GM23338 (cell line): ENCODE results near the gene PAH. TPM values are rescaled to one million over a fixed set of nuclear protein-coding genes. Genes with fewer than 3 reads are reported as not detected.
"Not testable (repeated sequence)": the region's sequence is repeated elsewhere in the genome, so short reads cannot be mapped to it uniquely, and the experiment has no call there.

Experiments
- ATAC-seq: fragments of 200-7000 bp; cut with Tn5 transposase; 3 replicates; pipeline ENCODE4 v1.9.1; 2020
- DNase-seq: peaks from one replicate; pipeline ENCODE4 v3.0.0-alpha.2; 2015; ENCODE audit warnings: low spot score
- H2AFZ ChIP-seq: fragments of 200-600 bp; sonication (generic); 2 replicates; pipeline ENCODE4 v1.8.0; 2016; ENCODE audit warnings: antibody characterized with exemption, mild to moderate bottlenecking, moderate library complexity
- H3F3A ChIP-seq: fragments of 200-600 bp; sonication (generic); replicated peaks from 2 replicates; pipeline ENCODE4 v1.8.0; 2017; ENCODE audit warnings: antibody characterized with exemption, mixed run types, low read depth
- H3K27ac ChIP-seq: fragments of 200-600 bp; sonication (generic); 2 replicates; pipeline ENCODE4 v1.6.1; 2016; ENCODE audit warnings: low read depth
- H3K27me3 ChIP-seq: fragments of 200-600 bp; sonication (generic); 2 replicates; pipeline ENCODE4 v1.8.0; 2016; ENCODE audit warnings: mild to moderate bottlenecking, mixed run types, moderate library complexity; ENCODE audit not compliant: insufficient read depth
- H3K36me3 ChIP-seq: fragments of 200-600 bp; sonication (generic); 2 replicates; pipeline ENCODE4 v1.8.0; 2016; ENCODE audit warnings: mild to moderate bottlenecking; ENCODE audit not compliant: insufficient read depth
- H3K4me1 ChIP-seq: fragments of 200-600 bp; sonication (generic); 2 replicates; pipeline ENCODE4 v1.8.0; 2016; ENCODE audit warnings: mild to moderate bottlenecking, moderate library complexity; ENCODE audit not compliant: insufficient read depth
- H3K4me2 ChIP-seq: fragments of 200-600 bp; sonication (generic); 2 replicates; pipeline ENCODE4 v1.7.1; 2017; ENCODE audit warnings: mixed run types
- H3K4me3 ChIP-seq: fragments of 200-600 bp; sonication (generic); 2 replicates; pipeline ENCODE4 v1.6.1; 2016; ENCODE audit warnings: mixed run types
- H3K79me2 ChIP-seq: fragments of 200-600 bp; sonication (generic); replicated peaks from 2 replicates; pipeline ENCODE4 v1.8.0; 2017; ENCODE audit warnings: mild to moderate bottlenecking; ENCODE audit not compliant: insufficient read depth
- H3K9me2 ChIP-seq: fragments of 200-600 bp; sonication (generic); 2 replicates; pipeline ENCODE4 v1.8.0; 2017; ENCODE audit not compliant: insufficient read depth
- H4K20me1 ChIP-seq: fragments of 200-600 bp; sonication (generic); replicated peaks from 2 replicates; pipeline ENCODE4 v1.8.0; 2017; ENCODE audit warnings: mild to moderate bottlenecking; ENCODE audit not compliant: insufficient read depth
- H3K27ac Mint-ChIP-seq: 2 replicates; pipeline ENCODE4 v1.8.0; 2020; ENCODE audit warnings: inconsistent platforms, mild to moderate bottlenecking, moderate library complexity, mixed read lengths
- H3K27me3 Mint-ChIP-seq: 3 replicates; pipeline ENCODE4 v1.8.0; 2022; ENCODE audit warnings: low read depth, mild to moderate bottlenecking, moderate library complexity, mixed read lengths, inconsistent platforms; ENCODE audit not compliant: insufficient read depth, poor library complexity
- H3K36me3 Mint-ChIP-seq: 3 replicates; pipeline ENCODE4 v1.8.0; 2021; ENCODE audit warnings: low read depth, mild to moderate bottlenecking, inconsistent platforms, moderate library complexity, mixed read lengths
- H3K4me1 Mint-ChIP-seq: 3 replicates; pipeline ENCODE4 v1.8.0; 2020; ENCODE audit warnings: mild to moderate bottlenecking, inconsistent platforms, mixed read lengths
- H3K4me3 Mint-ChIP-seq: 3 replicates; pipeline ENCODE4 v1.8.0; 2021; ENCODE audit warnings: moderate library complexity, mild to moderate bottlenecking, inconsistent platforms, mixed read lengths
- H3K9me3 Mint-ChIP-seq: 3 replicates; pipeline ENCODE4 v1.8.0; 2020; ENCODE audit warnings: moderate library complexity, mild to moderate bottlenecking, inconsistent platforms, mixed read lengths
- EZH2phosphoT487 ChIP-seq: fragments of 200-600 bp; sonication (generic); IDR thresholded peaks from one replicate; pipeline ENCODE4 v1.8.1; 2018; ENCODE audit warnings: antibody characterized with exemption; ENCODE audit not compliant: unreplicated experiment
- POLR2AphosphoS5 ChIP-seq: IDR thresholded peaks from 2 replicates; pipeline ENCODE4 v1.6.1; 2016; ENCODE audit warnings: antibody characterized with exemption, low read depth
- polyA plus RNA-seq: library from polyadenylated mRNA; unstranded; fragments of >200 nt; fragmentation: Nextera tagmentation; extraction: Ambion mirVana; gene quantifications from 2 replicates; pipeline ENCODE4 v1.2.1, GENCODE V29; 2016
- total RNA-seq: library from RNA; depleted of rRNA; stranded (reverse); fragments of >200 nt; shearing (Covaris generic); gene quantifications from 2 replicates; pipeline ENCODE4 v1.2.3, GENCODE V29; 2014
- TF ChIP-seq, protein P1 (sequence below): IDR thresholded peaks from 2 replicates; pipeline ENCODE4 v1.6.1; 2016; ENCODE audit warnings: antibody characterized with exemption
- TF ChIP-seq, protein P2 (sequence below): IDR thresholded peaks from one replicate; pipeline ENCODE4 v1.6.1; 2018; ENCODE audit warnings: antibody characterized with exemption; ENCODE audit not compliant: unreplicated experiment

The PAH gene
- total and polyA plus RNA-seq, 2 experiments from 2014 or later = 3.7 to 4.8 TPM

GRCh38 chr12:102833687-102834441 is 83.2 kb downstream of the PAH start:
- no peaks in the 10 kb centered on the region for H3K9me2 ChIP-seq
- DNase-seq (peak; percentile 79), ATAC-seq (peak; percentile 95)
- H3F3A ChIP-seq = no peaks in the 10 kb centered on the region
- TF ChIP-seq, protein P1, sequence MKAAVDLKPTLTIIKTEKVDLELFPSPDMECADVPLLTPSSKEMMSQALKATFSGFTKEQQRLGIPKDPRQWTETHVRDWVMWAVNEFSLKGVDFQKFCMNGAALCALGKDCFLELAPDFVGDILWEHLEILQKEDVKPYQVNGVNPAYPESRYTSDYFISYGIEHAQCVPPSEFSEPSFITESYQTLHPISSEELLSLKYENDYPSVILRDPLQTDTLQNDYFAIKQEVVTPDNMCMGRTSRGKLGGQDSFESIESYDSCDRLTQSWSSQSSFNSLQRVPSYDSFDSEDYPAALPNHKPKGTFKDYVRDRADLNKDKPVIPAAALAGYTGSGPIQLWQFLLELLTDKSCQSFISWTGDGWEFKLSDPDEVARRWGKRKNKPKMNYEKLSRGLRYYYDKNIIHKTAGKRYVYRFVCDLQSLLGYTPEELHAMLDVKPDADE = no peak
- TF ChIP-seq POLR2AphosphoS5 (no peak), EZH2phosphoT487 (no peak)
- TF ChIP-seq, protein P2, sequence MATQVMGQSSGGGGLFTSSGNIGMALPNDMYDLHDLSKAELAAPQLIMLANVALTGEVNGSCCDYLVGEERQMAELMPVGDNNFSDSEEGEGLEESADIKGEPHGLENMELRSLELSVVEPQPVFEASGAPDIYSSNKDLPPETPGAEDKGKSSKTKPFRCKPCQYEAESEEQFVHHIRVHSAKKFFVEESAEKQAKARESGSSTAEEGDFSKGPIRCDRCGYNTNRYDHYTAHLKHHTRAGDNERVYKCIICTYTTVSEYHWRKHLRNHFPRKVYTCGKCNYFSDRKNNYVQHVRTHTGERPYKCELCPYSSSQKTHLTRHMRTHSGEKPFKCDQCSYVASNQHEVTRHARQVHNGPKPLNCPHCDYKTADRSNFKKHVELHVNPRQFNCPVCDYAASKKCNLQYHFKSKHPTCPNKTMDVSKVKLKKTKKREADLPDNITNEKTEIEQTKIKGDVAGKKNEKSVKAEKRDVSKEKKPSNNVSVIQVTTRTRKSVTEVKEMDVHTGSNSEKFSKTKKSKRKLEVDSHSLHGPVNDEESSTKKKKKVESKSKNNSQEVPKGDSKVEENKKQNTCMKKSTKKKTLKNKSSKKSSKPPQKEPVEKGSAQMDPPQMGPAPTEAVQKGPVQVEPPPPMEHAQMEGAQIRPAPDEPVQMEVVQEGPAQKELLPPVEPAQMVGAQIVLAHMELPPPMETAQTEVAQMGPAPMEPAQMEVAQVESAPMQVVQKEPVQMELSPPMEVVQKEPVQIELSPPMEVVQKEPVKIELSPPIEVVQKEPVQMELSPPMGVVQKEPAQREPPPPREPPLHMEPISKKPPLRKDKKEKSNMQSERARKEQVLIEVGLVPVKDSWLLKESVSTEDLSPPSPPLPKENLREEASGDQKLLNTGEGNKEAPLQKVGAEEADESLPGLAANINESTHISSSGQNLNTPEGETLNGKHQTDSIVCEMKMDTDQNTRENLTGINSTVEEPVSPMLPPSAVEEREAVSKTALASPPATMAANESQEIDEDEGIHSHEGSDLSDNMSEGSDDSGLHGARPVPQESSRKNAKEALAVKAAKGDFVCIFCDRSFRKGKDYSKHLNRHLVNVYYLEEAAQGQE = peak; percentile 84
- no peaks in the 10 kb centered on the region for H4K20me1 ChIP-seq
- no peak overlapping the region for H2AFZ ChIP-seq
- H3K4me3 ChIP-seq = no peak overlapping the region
- no peaks in the 10 kb centered on the region for H3K36me3 Mint-ChIP-seq
- no peak overlapping the region for H3K4me3 Mint-ChIP-seq
- no peak overlapping the region for H3K4me2 ChIP-seq
- H3K36me3 ChIP-seq = no peaks in the 10 kb centered on the region
- no peak overlapping the region for H3K27ac Mint-ChIP-seq
- peaks cover 3% of the 10 kb centered on the region for H3K27me3 Mint-ChIP-seq
- no peak overlapping the region for H3K27ac ChIP-seq
- H3K27me3 ChIP-seq = no peaks in the 10 kb centered on the region
- peaks cover 4% of the 10 kb centered on the region; the same call in 1 of the 2 replicates for H3K4me1 ChIP-seq
- peaks cover 4% of the 10 kb centered on the region for H3K4me1 Mint-ChIP-seq
- no peaks in the 10 kb centered on the region for H3K79me2 ChIP-seq
- peaks cover 4% of the 10 kb centered on the region; the same call in 1 of the 3 replicates for H3K9me3 Mint-ChIP-seq

- peak overlapping the region; percentile 38; the same call in 1 of the 2 replicates for H3K4me3 ChIP-seq
- not testable (repeated sequence) for H3K9me2 ChIP-seq, H3K36me3 ChIP-seq, DNase-seq, H3K79me2 ChIP-seq, H3K27me3 ChIP-seq, H2AFZ ChIP-seq, H3K4me1 ChIP-seq, H4K20me1 ChIP-seq, H3K27ac ChIP-seq, H3K9me3 Mint-ChIP-seq, H3K36me3 Mint-ChIP-seq, ATAC-seq, H3K27ac Mint-ChIP-seq, H3K27me3 Mint-ChIP-seq, H3F3A ChIP-seq, H3K4me1 Mint-ChIP-seq
- H3K4me3 Mint-ChIP-seq = peak overlapping the region; percentile 63
- H3K4me2 ChIP-seq = peak overlapping the region; percentile 62; the same call in 1 of the 2 replicates
Measured at GRCh38 chr12:102832826-102833225, 84.2 kb downstream of the PAH start.
